ENCODE results near the gene SYNE1. TPM values are rescaled to one million over a fixed set of nuclear protein-coding genes. Genes with fewer than 3 reads are reported as not detected.
"Not testable (repeated sequence)": the region's sequence is repeated elsewhere in the genome, so short reads cannot be mapped to it uniquely, and the experiment has no call there.

The SYNE1 gene
- total RNA-seq, 1 donor from 2014 or later, result 195 TPM

DNA sequence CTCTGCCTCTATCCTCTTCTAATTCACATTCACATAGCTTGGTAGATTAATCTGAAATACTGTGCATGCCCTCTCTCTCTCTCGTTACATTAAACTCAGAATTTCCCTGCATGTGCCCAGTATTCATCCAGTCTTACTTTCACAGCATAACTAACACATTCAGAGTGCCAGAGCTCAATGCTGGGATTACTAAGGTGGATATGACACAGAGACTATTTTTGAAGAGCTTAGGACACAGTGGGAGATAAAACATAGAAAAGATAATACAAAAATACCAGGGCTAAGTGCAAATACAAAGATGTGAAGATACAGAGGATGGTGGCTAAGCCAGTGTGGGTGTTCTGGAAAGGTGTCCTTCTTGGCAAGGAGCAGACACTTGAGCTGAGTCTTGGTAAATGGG lies 6.3 kb downstream of the SYNE1 start:
- no peak for DNase-seq (ENCODE audit: low read depth)

DNA sequence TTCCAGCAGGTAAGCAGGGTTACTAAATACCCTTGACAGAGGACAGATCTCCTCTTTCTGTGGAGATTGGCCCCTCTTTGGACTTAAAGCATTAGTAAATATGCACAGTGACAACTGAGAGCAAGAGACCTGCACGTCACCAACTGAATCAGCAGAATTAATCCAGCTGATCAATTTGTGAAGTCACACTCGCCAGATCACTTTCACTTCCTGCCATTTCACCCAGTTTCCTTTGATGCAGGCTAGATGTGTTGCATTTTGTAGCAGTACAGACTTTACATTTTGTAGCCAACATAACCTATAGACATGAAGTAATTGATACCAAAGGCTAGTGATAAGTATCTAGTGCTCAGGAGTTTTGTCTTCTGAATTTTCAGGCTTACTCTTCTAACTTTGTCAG lies 11.9 kb downstream of the SYNE1 start:
- DNase-seq (ENCODE audit: low read depth), result no peak

DNA sequence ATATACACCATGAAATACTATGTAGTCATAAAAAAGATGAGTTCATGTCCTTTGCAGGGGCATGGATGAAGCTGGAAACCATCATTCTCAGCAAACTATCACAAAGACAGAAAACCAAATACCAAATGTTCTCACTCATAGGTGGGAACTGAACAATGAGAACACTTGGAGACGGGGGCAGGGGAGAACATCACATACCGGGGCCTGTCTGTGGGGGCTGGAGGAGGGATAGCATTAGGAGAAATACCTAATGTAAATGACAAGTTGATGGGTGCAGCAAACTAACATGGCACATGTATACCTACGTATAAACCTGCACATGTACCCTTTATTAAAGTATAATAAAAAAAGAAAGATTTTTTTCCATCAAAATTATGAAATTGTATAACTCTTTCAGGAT lies 22.4 kb downstream of the SYNE1 start:
- DNase-seq (ENCODE audit: low read depth), result not testable (repeated sequence)

GRCh38 chr6:152609125-152609670 lies 28.0 kb downstream of the SYNE1 start:
- DNase-seq (ENCODE audit: low read depth), result peak; percentile 5

- peak; percentile 48 for DNase-seq (ENCODE audit: low read depth)
Measured at GRCh38 chr6:152605941-152606340, 31.2 kb downstream of the SYNE1 start.

DNA sequence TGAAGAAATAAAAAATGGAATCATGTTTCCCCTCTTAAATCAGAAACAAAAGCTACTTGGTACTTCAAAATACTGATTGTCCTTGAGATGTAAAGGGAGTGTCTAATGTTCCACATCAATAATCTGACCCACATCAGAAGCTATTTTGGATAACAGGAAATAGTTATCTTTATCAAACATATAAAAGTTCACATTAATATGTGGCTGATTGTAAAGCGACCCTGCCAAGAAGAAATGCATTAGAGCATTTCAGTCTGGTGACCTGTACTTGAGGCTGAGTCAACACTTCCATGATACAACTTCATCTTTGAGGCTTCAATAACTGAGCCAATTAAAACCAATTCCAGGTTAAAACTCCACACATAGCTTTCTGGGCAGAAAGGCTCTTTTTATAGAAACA lies 31.8 kb downstream of the SYNE1 start:
- peak; percentile 43 for DNase-seq (ENCODE audit: low read depth)

- no peak for DNase-seq (ENCODE audit: low read depth)
Measured at GRCh38 chr6:152603911-152604310, 33.3 kb downstream of the SYNE1 start.

DNA sequence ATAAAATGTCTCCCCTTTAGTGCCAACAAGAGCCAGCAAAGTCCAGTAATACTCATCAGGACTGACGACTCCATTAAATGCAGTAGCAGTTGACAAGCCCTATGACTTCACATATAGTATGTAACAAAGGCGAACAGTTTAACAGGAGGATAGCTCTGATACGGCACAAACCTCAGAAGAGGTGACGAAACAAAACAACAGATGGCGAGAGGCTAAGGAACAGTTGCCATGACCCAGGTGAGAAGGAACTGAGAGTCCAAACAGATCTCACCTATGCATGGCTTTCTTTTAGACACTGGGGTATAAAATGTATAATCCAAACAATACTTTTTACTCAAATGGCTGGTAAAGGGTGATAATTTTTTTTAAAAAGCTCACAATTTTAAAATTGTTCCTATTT lies 37.1 kb downstream of the SYNE1 start:
- no peak for DNase-seq (ENCODE audit: low read depth)

GRCh38 chr6:152598901-152599537 lies 38.1 kb downstream of the SYNE1 start:
- DNase-seq (ENCODE audit: low read depth), result no peak

- peak; percentile 32 for DNase-seq (ENCODE audit: low read depth)
Measured at GRCh38 chr6:152598421-152598820, 38.7 kb downstream of the SYNE1 start.

GRCh38 chr6:152596726-152597125 lies 40.4 kb downstream of the SYNE1 start:
- DNase-seq (ENCODE audit: low read depth), result no peak

DNA sequence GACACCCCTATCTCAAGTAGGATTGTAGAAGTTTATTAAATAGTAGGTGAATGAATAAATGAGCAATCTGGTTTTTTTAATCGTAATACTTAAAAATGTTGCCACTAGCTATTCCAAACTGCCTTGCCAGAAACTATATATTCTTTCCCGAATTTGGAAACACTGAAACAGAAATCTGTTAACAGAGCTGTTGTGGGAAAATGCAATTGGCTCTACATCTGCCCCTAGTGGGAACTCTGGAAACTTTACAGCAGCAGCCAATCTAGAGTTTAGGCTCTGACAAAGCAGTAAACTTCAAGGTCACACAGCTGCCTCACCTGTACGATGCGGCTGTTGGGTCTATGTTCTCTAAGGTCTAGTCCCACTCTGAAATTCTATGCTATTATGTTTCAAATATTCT lies 41.7 kb downstream of the SYNE1 start:
- DNase-seq (ENCODE audit: low read depth), result peak; percentile 15

- DNase-seq (ENCODE audit: low read depth), result no peak
Measured at GRCh38 chr6:152594701-152595100, 42.5 kb downstream of the SYNE1 start.

DNA sequence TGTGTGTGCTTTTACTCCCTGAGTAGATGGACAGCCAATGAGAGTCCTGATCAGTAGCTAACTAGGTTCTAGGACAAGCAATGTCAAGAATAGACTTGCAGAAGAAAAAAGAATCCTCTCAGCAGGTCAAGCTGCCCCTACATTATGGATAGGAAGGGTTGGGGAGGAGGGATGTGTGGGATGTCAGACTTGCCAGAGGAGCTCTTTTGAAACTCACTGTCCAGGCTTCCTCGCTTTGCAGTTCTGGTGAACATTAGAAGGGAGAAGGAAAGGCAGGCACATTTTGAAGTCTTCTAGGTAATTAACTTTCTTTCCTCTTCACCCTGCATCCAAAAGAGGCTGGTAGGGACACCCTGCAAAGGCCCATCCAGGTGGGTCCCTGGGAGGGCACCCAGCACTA lies 48.7 kb downstream of the SYNE1 start:
- DNase-seq (ENCODE audit: low read depth), result no peak

DNA sequence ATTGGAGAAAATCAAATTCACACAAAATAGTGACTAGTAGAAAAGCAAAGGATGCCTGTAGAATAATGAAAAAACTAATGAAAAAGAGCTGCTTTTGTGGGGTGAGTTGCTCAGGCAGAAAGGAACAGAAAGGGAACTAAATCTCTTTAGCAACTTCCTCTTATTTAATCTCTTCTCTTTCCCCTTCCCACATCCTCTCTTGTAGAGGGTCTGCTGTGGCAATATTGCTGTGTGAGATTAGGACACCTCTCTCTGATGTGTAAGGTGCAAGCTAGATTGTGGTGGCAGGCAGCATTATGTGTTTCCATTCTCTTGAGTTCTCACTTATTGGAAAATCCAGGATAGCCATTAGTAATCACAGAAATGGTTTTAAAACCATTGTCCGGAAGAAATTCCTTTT lies 49.7 kb downstream of the SYNE1 start:
- no peak for DNase-seq (ENCODE audit: low read depth)

DNA sequence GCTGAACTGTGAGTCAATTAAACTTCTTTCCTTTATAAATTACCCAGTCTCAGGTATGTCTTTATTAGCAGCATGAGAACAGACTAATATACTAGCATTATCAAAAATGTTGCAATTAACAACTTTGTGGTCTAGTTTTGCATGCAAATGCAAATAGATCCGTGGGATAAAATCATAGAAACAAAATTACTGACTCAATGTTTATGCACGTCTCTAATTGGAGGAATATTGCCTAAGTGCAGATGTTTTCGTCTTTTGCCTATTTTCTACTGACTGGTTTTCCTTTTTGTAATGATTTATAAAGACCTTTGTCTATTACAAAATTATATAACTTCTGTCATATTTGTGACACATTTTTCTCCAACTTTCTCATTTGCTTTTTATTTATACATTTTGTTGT lies 51.9 kb downstream of the SYNE1 start:
- DNase-seq (ENCODE audit: low read depth), result no peak

DNA sequence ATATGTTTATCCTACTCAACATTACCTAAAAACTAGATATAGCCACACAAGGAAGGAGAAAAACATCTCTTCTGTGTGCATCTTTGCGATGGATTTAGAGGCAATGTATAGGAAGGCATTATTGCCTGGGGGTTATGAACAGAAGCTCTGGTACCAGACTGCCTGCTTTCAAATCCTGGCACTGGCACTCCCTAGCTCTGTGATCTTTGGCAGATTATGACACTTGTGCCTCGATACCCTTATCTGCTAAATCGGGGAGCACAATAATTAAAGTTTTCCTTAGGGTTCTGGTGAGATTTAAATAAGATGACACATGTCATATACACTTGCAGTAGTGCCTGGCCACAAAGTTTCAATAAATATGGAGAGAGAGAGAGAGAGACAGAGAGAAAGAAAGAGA lies 53.3 kb downstream of the SYNE1 start:
- DNase-seq (ENCODE audit: low read depth), result no peak

- DNase-seq (ENCODE audit: low read depth), result no peak
Measured at GRCh38 chr6:152576525-152576924, 60.6 kb downstream of the SYNE1 start.

DNA sequence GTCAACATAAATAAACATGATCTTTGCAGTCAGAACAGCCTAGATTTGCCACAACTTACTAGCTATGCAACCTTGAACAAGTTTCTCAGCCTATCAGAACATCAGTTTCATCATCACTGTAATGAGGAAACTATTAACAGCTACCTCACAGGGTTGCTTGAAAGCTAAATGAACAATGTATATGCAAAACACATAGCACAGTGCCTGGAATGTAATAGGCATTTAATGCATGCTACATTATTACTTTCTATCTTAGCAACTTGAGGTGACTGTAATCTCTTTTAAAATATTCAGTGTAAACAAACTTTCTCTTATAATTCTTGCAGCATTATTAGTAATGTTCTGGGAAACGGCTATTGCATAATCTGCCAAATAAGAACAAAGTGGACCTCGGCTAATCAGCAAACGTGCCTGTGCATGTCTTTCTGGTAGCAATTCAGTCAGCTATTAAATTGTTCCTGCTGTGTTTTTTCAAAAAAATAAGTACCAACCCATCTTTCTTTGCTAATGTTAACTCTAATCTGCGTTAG lies 61.5 kb downstream of the SYNE1 start:
- peak; percentile 96 for DNase-seq (ENCODE audit: low read depth)

DNA sequence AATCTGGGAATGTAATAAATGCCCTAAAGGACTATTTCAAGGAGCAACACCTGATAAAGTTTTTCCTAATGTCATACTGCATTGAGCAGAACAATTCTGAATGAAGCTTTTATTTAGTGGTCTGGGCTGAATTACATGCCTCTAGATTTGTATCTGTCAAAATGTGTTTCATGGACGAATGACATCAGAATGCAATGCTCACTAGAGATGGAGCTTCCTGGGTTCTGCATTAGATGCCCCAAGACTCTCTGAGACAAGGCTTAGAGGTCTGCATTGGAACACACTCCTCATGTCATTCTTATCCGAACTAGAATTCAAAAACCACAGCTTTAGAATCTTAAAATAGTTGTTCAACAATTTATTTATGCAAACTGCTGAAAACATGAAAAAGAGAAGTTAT lies 62.0 kb downstream of the SYNE1 start:
- DNase-seq (ENCODE audit: low read depth), result no peak

GRCh38 chr6:152573762-152574161 lies 63.4 kb downstream of the SYNE1 start:
- peak; percentile 84 for DNase-seq (ENCODE audit: low read depth)

- DNase-seq (ENCODE audit: low read depth), result peak; percentile 93
Measured at GRCh38 chr6:152572338-152573088, 64.6 kb downstream of the SYNE1 start.

DNA sequence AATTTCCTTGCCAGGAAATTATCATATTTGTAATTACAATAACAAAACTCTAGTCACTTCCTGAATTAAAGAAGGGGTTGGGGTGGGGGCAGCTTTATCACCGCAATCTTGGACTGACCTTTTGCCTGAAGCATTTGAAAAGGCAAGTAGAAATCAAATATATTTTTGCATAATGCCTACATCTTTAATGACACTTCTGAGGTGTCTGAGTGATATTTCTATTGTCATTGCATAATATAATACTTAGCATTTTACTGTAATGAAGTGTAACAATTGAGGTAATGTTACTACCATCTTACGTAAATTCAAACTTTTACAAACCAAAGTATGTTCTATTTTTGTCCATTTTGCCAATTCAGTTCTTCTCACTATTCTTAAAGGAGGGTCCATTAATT lies 65.2 kb downstream of the SYNE1 start:
- DNase-seq (ENCODE audit: low read depth), result no peak
